GM21390 (cell line): ENCODE measurements around the gene POLR3E.
"Not testable (repeated sequence)": the region's sequence is repeated elsewhere in the genome, so short reads cannot be mapped to it uniquely, and the experiment has no call there.

Experiments used
- ATAC-seq: cut with Tn5 transposase; IDR thresholded peaks from one replicate; pipeline ENCODE4 v1.9.1; 2021; ENCODE audit not compliant: unreplicated experiment

Gene POLR3E

GRCh38 chr16:22359679-22360078 is 62.5 kb downstream of the POLR3E start:
- ATAC-seq = no peak

- no peak for ATAC-seq
Measured at GRCh38 chr16:22360963-22361659, 63.9 kb downstream of the POLR3E start.

GRCh38 chr16:22364241-22364640 is 67.0 kb downstream of the POLR3E start:
- no peak for ATAC-seq

- ATAC-seq = no peak
Measured at GRCh38 chr16:22366371-22366770, 69.2 kb downstream of the POLR3E start.

- ATAC-seq = no peak
Measured at GRCh38 chr16:22366889-22367288, 69.7 kb downstream of the POLR3E start.

- not testable (repeated sequence) for ATAC-seq
Measured at GRCh38 chr16:22368200-22368826, 71.1 kb downstream of the POLR3E start.

GRCh38 chr16:22369221-22369811 is 72.1 kb downstream of the POLR3E start:
- ATAC-seq = no peak

GRCh38 chr16:22370038-22370820 is 73.0 kb downstream of the POLR3E start:
- no peak for ATAC-seq

- ATAC-seq = no peak
Measured at GRCh38 chr16:22372882-22373661, 75.9 kb downstream of the POLR3E start.

GRCh38 chr16:22373662-22374310 is 76.6 kb downstream of the POLR3E start:
- ATAC-seq = peak; percentile 19

GRCh38 chr16:22374311-22375116 is 77.3 kb downstream of the POLR3E start, which contains the start of gene CDR2:
Gene CDR2 (minus strand): TSS chr16:22374619. CDS start chr16:22374309, 310 bp downstream.
- ATAC-seq = peak; percentile 87

- no peak for ATAC-seq
Measured at GRCh38 chr16:22375117-22375962, 78.1 kb downstream of the POLR3E start.

GRCh38 chr16:22375963-22376640 is 78.9 kb downstream of the POLR3E start:
- no peak for ATAC-seq

GRCh38 chr16:22379656-22380055 is 82.4 kb downstream of the POLR3E start:
- no peak for ATAC-seq

- no peak for ATAC-seq
Measured at GRCh38 chr16:22380529-22380928, 83.3 kb downstream of the POLR3E start.

GRCh38 chr16:22381392-22381791 is 84.2 kb downstream of the POLR3E start:
- ATAC-seq = no peak

GRCh38 chr16:22383827-22384226 is 86.6 kb downstream of the POLR3E start:
- no peak for ATAC-seq
